AG09309 (cell line): ENCODE data around the gene AKAIN1.
A peak's percentile ranks its signal among the peaks of the same experiment; 100 is the strongest.

Experiments
- DNase-seq: peaks from one replicate; pipeline ENCODE4 v3.0.0-alpha.2; 2010; ENCODE audit warnings: low read depth
- H3K4me3 ChIP-seq: 2 replicates; pipeline ENCODE4 v1.5.1; 2011; ENCODE audit warnings: mild to moderate bottlenecking, low read depth, low read length, moderate library complexity; ENCODE audit not compliant: control insufficient read depth
- CTCF ChIP-seq: IDR thresholded peaks from 2 replicates; pipeline ENCODE4 v1.5.1; 2011; ENCODE audit warnings: mild to moderate bottlenecking, low read depth, low read length, inconsistent platforms; ENCODE audit not compliant: insufficient read depth, control insufficient read depth; ENCODE audit errors: missing control alignments

Gene AKAIN1, protein sequence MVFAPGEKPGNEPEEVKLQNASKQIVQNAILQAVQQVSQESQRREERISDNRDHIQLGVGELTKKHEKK

GRCh38 chr18:5197032-5197434 is at the start of gene AKAIN1:
Gene AKAIN1 (minus strand): TSS chr18:5197257. CDS start chr18:5197053, 204 bp downstream.
- DNase-seq: no peak
- no peak for TF ChIP-seq CTCF
- H3K4me3 ChIP-seq: no peak within 1 kb of the TSS

DNA sequence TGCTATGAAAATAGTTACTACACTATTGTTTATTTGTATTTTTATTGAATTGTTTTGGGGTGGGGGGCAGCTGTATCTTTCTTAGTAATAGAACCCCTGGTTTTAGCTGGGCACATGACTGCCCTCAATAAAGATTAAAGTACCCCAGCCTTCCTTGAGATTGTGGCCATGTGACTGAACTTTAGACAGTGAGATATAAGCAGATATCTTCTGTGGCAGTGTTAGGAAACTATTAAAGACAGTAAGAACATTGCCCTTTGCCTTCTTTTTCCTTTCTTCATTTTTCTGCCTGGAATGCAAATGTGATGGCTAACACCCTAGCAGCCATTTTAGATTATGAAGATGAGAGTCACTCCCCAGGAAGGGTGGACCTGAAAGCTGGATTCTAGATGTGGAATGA is 47.9 kb upstream of the AKAIN1 start:
- no peak overlapping the region for H3K4me3 ChIP-seq
- no peak for DNase-seq
- TF ChIP-seq CTCF: no peak

GRCh38 chr18:5239447-5239846 is 42.4 kb upstream of the AKAIN1 start:
- H3K4me3 ChIP-seq: peak overlapping the region; percentile 95
- TF ChIP-seq CTCF: no peak
- no peak for DNase-seq

GRCh38 chr18:5238371-5238976 is 41.4 kb upstream of the AKAIN1 start:
- no peak for DNase-seq
- H3K4me3 ChIP-seq: peak overlapping the region; percentile 95
- TF ChIP-seq CTCF: no peak

DNA sequence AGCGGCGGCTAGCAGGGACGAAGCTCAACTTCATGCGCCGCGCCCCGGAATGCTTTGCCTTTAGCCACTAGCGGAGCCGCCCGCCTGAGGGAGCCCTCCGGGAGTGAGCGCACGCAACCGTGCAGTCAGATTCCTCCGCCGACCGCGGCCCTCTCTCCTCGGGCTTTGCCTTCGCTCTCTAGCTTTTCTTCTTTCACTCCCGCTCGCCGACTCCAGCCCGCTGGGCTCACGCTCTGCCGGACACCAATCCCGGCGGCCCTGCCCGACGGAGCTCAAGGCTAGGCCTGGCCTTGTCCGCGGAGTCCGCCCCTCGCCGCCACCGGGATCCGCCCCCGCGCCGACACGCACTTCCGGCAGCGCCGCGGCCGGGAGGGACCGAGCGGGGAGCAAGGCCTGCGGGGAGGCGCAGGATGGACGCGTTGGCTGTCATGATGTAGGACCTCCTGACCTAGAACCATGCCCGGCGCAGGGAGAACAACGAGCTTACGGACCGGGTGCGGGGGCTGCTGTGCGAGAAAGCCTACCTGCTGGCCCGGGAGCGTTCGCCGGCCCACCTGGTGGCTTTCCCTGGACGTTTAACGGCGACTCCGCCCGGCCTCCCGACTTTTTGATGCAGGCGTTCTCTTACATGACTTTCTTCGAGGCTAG is 40.8 kb upstream of the AKAIN1 start:
- H3K4me3 ChIP-seq: peak overlapping the region; percentile 95
- peak; percentile 53 for DNase-seq
- peak; percentile 44 for TF ChIP-seq CTCF

- peak overlapping the region; percentile 95 for H3K4me3 ChIP-seq
- no peak for DNase-seq
- TF ChIP-seq CTCF: no peak
Observed at GRCh38 chr18:5237083-5237722, 40.1 kb upstream of the AKAIN1 start.
